Measurements from ENCODE around the gene ATF3.

DNA sequence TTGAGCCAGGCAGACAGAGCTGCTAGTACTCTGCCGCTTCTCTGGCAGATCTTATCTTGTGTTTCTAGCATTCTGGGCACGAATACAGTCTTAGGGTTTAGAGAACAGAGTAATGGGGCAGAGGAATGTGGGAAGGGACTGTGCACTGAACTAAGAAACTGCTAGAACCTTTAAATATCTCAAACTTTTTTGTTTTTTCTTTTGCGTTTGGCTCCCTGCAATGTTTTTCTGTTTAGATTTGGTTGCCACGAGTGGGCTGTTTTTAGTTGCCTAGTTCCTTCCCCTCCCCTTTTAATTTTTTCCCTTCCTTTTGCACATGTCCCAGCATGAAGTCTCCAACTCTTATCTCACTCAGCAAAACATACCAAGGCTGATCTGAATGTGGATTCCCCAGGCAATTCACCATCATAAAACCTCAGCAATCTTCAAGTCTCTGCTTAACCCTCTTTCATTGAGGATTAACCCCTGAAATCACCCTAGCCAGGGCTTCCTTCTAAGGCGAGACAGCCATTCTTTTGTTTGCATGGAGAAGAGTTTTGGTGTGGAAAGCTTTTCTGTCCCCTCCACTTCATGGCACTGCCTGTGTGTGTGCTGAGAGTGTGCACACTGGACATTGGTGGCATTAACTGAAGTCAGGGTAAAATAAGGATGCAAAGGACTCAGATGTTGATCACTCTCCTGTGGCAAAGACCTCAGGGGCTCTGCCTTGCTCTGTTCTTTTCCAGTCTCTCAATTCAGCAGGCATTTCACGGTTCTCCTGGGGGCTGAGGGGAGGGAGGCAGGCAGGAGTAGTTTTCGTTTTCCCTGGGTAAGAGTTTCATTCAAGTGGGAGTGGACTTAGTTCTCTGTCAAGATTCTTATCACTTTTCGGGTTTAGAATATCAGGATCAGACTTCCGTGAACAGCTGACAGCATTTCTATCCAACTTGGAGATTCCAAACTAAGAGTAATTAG lies 2.8 kb upstream of the ATF3 start:
- TF ChIP-seq, protein P1, sequence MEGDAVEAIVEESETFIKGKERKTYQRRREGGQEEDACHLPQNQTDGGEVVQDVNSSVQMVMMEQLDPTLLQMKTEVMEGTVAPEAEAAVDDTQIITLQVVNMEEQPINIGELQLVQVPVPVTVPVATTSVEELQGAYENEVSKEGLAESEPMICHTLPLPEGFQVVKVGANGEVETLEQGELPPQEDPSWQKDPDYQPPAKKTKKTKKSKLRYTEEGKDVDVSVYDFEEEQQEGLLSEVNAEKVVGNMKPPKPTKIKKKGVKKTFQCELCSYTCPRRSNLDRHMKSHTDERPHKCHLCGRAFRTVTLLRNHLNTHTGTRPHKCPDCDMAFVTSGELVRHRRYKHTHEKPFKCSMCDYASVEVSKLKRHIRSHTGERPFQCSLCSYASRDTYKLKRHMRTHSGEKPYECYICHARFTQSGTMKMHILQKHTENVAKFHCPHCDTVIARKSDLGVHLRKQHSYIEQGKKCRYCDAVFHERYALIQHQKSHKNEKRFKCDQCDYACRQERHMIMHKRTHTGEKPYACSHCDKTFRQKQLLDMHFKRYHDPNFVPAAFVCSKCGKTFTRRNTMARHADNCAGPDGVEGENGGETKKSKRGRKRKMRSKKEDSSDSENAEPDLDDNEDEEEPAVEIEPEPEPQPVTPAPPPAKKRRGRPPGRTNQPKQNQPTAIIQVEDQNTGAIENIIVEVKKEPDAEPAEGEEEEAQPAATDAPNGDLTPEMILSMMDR (IDR thresholded peaks at IDR 0.05; ENCODE audit: low read depth, low read length, missing input control): no peak
- no peak for TF ChIP-seq YY1 (IDR thresholded peaks at IDR 0.05)
- TF ChIP-seq TAF1 (conservative IDR thresholded peaks at IDR 0.05): no peak
- no peak for TF ChIP-seq JUND (IDR thresholded peaks at IDR 0.05)
- TF ChIP-seq, protein P2, sequence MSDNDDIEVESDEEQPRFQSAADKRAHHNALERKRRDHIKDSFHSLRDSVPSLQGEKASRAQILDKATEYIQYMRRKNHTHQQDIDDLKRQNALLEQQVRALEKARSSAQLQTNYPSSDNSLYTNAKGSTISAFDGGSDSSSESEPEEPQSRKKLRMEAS (IDR thresholded peaks at IDR 0.05): no peak
- TF ChIP-seq, protein P3, sequence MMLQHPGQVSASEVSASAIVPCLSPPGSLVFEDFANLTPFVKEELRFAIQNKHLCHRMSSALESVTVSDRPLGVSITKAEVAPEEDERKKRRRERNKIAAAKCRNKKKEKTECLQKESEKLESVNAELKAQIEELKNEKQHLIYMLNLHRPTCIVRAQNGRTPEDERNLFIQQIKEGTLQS (IDR thresholded peaks at IDR 0.05): no peak
- TF ChIP-seq EGR1 (IDR thresholded peaks at IDR 0.05; ENCODE audit: low read depth in 2 of 2): no peak
- TF ChIP-seq RAD21 (IDR thresholded peaks at IDR 0.05): no peak
- TF ChIP-seq RXRA (IDR thresholded peaks at IDR 0.05): no peak
- TF ChIP-seq ZBTB33 (IDR thresholded peaks at IDR 0.05): no peak
- TF ChIP-seq HNF4G (IDR thresholded peaks at IDR 0.05): no peak
- TF ChIP-seq, protein P4, sequence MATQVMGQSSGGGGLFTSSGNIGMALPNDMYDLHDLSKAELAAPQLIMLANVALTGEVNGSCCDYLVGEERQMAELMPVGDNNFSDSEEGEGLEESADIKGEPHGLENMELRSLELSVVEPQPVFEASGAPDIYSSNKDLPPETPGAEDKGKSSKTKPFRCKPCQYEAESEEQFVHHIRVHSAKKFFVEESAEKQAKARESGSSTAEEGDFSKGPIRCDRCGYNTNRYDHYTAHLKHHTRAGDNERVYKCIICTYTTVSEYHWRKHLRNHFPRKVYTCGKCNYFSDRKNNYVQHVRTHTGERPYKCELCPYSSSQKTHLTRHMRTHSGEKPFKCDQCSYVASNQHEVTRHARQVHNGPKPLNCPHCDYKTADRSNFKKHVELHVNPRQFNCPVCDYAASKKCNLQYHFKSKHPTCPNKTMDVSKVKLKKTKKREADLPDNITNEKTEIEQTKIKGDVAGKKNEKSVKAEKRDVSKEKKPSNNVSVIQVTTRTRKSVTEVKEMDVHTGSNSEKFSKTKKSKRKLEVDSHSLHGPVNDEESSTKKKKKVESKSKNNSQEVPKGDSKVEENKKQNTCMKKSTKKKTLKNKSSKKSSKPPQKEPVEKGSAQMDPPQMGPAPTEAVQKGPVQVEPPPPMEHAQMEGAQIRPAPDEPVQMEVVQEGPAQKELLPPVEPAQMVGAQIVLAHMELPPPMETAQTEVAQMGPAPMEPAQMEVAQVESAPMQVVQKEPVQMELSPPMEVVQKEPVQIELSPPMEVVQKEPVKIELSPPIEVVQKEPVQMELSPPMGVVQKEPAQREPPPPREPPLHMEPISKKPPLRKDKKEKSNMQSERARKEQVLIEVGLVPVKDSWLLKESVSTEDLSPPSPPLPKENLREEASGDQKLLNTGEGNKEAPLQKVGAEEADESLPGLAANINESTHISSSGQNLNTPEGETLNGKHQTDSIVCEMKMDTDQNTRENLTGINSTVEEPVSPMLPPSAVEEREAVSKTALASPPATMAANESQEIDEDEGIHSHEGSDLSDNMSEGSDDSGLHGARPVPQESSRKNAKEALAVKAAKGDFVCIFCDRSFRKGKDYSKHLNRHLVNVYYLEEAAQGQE (IDR thresholded peaks at IDR 0.05): no peak
- TF ChIP-seq SP1 (IDR thresholded peaks at IDR 0.05): no peak
- no peak for TF ChIP-seq HNF4A (conservative IDR thresholded peaks at IDR 0.05)
